ENCODE results near the gene PBX2.

DNA sequence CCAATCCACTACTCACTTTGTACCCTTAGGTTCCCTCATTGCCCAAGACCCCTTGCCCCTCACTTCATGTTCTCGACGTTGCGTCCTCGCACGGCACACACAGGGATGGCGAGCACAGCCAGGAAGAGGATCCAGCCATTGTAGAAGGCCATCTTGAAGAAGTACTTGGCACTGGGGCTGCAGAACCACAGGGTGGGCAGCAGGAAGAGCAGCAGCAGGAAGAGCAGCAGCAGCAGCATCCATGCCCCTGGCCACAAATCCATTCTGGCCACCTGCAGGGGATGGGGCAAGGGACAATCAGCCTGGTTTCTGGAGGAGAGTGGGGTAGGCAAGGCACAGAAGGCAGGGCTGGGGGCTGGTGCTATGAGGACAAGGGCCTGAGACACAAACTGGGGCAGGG, 18.8 kb downstream of the PBX2 start:
- TF ChIP-seq, protein P1, sequence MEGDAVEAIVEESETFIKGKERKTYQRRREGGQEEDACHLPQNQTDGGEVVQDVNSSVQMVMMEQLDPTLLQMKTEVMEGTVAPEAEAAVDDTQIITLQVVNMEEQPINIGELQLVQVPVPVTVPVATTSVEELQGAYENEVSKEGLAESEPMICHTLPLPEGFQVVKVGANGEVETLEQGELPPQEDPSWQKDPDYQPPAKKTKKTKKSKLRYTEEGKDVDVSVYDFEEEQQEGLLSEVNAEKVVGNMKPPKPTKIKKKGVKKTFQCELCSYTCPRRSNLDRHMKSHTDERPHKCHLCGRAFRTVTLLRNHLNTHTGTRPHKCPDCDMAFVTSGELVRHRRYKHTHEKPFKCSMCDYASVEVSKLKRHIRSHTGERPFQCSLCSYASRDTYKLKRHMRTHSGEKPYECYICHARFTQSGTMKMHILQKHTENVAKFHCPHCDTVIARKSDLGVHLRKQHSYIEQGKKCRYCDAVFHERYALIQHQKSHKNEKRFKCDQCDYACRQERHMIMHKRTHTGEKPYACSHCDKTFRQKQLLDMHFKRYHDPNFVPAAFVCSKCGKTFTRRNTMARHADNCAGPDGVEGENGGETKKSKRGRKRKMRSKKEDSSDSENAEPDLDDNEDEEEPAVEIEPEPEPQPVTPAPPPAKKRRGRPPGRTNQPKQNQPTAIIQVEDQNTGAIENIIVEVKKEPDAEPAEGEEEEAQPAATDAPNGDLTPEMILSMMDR (IDR thresholded peaks at IDR 0.05) = no peak
- no peak for TF ChIP-seq POLR2A (IDR thresholded peaks at IDR 0.05)

Data from breast epithelium (tissue), 3 donors.